Osteoblast (primary cell): ENCODE results near the gene ADCY7. TPM values are rescaled to one million over a fixed set of nuclear protein-coding genes. Genes with fewer than 3 reads are reported as not detected.
A peak's percentile ranks its signal among the peaks of the same experiment; 100 is the strongest.

Source experiments
- DNase-seq: peaks from one replicate; pipeline ENCODE4 v3.0.0; 2011; ENCODE audit warnings: low spot score, mixed read lengths; ENCODE audit not compliant: insufficient read length; ENCODE audit errors: missing footprints
- H2AFZ ChIP-seq: 2 replicates; pipeline ENCODE4 v1.6.0; 2011; ENCODE audit warnings: mild to moderate bottlenecking, low read length
- H3K27ac ChIP-seq: 2 replicates; pipeline ENCODE4 v1.5.1; 2011; ENCODE audit warnings: mild to moderate bottlenecking, low read depth, low read length, moderate library complexity
- H3K27me3 ChIP-seq: 2 replicates; pipeline ENCODE4 v1.6.0; 2012; ENCODE audit warnings: mild to moderate bottlenecking, control low read depth, inconsistent platforms, low read length, moderate library complexity; ENCODE audit not compliant: insufficient read depth
- H3K36me3 ChIP-seq: 2 replicates; pipeline ENCODE4 v1.5.1; 2011; ENCODE audit warnings: mild to moderate bottlenecking, low read length, control low read depth, moderate library complexity; ENCODE audit not compliant: insufficient read depth
- H3K4me1 ChIP-seq: 2 replicates; pipeline ENCODE4 v1.5.1; 2011; ENCODE audit warnings: mild to moderate bottlenecking, low read length, control low read depth, moderate library complexity; ENCODE audit not compliant: insufficient read depth
- H3K4me2 ChIP-seq: 2 replicates; pipeline ENCODE4 v1.6.0; 2011; ENCODE audit warnings: mild to moderate bottlenecking, low read length; ENCODE audit not compliant: insufficient read depth
- H3K4me3 ChIP-seq: fragments of 200-600 bp; sonication (generic); 3 replicates; pipeline ENCODE4 v1.5.1; 2012; ENCODE audit warnings: mild to moderate bottlenecking, low read length, inconsistent platforms; ENCODE audit not compliant: insufficient read depth
- H3K79me2 ChIP-seq: 2 replicates; pipeline ENCODE4 v1.6.0; 2012; ENCODE audit warnings: mild to moderate bottlenecking, low read length, control low read depth, inconsistent platforms; ENCODE audit not compliant: insufficient read depth
- H3K9me3 ChIP-seq: 2 replicates; pipeline ENCODE4 v1.5.1; 2011; ENCODE audit warnings: low read depth, low read length, control low read depth
- H4K20me1 ChIP-seq: 2 replicates; pipeline ENCODE4 v1.6.0; 2012; ENCODE audit warnings: mild to moderate bottlenecking, low read length, control low read depth; ENCODE audit not compliant: insufficient read depth
- total RNA-seq: library from RNA; depleted of rRNA; stranded (reverse); fragments of >200 nt; gene quantifications from 2 replicates; pipeline ENCODE4 v1.2.3, GENCODE V29; 2012
- TF ChIP-seq, protein P1 (sequence below): IDR thresholded peaks from 2 replicates; pipeline ENCODE4 v1.5.1; 2011; ENCODE audit warnings: mild to moderate bottlenecking, low read depth, low read length, moderate library complexity; ENCODE audit errors: extremely low read depth

Gene ADCY7
- total RNA-seq, 1 donor, result 51.0 TPM

DNA sequence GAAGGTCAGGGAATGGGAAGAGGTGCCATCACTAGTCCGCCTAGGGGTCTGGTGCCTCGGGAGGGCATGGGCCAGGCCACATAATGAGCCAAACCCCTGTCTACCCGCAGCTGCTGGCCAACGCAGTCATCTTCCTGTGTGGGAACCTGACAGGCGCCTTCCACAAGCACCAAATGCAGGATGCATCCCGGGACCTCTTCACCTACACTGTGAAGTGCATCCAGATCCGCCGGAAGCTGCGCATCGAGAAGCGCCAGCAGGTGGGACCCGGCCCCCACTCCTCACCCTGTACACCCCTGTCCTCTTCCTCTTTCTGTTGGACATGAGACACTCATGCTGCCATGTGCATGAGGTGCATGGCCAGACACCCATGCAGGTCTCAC is 26.2 kb downstream of the ADCY7 start:
- H4K20me1 ChIP-seq, result peaks cover 16% of the 10 kb centered on the region
- H3K27me3 ChIP-seq, result no peaks in the 10 kb centered on the region
- no peak overlapping the region for H3K4me2 ChIP-seq
- H3K27ac ChIP-seq, result no peak overlapping the region
- H3K9me3 ChIP-seq, result no peaks in the 10 kb centered on the region
- TF ChIP-seq, protein P1, sequence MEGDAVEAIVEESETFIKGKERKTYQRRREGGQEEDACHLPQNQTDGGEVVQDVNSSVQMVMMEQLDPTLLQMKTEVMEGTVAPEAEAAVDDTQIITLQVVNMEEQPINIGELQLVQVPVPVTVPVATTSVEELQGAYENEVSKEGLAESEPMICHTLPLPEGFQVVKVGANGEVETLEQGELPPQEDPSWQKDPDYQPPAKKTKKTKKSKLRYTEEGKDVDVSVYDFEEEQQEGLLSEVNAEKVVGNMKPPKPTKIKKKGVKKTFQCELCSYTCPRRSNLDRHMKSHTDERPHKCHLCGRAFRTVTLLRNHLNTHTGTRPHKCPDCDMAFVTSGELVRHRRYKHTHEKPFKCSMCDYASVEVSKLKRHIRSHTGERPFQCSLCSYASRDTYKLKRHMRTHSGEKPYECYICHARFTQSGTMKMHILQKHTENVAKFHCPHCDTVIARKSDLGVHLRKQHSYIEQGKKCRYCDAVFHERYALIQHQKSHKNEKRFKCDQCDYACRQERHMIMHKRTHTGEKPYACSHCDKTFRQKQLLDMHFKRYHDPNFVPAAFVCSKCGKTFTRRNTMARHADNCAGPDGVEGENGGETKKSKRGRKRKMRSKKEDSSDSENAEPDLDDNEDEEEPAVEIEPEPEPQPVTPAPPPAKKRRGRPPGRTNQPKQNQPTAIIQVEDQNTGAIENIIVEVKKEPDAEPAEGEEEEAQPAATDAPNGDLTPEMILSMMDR, result no peak
- no peak overlapping the region for H2AFZ ChIP-seq
- no peak overlapping the region for H3K4me3 ChIP-seq
- H3K4me1 ChIP-seq, result no peaks in the 10 kb centered on the region
- DNase-seq, result no peak
- H3K36me3 ChIP-seq, result peaks cover 35% of the 10 kb centered on the region
- H3K79me2 ChIP-seq, result peaks cover 10% of the 10 kb centered on the region

DNA sequence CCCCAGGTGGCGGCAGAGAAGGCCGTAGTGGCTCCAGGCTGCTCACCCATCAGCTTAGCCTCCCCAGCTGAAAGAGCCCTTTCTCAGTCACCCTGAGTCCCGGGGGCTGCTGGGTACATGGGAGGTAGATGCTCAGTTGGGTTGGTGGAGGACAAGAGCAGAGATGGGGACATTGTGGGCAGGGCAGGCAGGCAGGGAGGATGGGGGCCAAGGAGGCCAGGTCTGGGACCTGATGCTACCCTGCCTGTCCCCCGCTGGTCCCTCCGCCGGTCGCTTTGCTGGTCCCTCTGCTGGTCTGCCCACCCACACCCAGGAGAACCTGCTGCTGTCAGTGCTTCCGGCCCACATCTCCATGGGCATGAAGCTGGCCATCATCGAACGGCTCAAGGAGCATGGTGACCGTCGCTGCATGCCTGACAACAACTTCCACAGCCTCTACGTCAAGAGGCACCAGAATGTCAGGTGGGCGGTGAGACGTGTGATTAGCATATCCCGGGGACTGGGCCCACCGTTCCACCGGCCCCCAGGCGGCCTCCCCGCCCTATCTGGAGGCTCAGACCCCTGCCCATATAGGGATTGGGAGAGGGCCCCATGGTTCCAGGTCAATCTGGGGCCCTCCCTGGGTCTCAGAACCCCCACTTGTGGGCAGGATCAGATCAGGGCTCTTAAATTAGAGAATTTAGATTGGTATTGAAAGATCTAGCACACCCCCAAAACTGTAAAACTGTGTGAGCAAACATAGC is 26.9 kb downstream of the ADCY7 start:
- Histone ChIP-seq H2AFZ (no peak overlapping the region), H3K4me1 (no peaks in the 10 kb centered on the region), H3K27me3 (no peaks in the 10 kb centered on the region), H3K9me3 (no peaks in the 10 kb centered on the region), H3K4me3 (no peak overlapping the region), H3K27ac (no peak overlapping the region), H3K36me3 (peaks cover 35% of the 10 kb centered on the region), H3K79me2 (peaks cover 4% of the 10 kb centered on the region), H4K20me1 (peaks cover 11% of the 10 kb centered on the region), H3K4me2 (no peak overlapping the region)
- DNase-seq, result peak; percentile 42
- TF ChIP-seq, protein P1, result no peak

DNA sequence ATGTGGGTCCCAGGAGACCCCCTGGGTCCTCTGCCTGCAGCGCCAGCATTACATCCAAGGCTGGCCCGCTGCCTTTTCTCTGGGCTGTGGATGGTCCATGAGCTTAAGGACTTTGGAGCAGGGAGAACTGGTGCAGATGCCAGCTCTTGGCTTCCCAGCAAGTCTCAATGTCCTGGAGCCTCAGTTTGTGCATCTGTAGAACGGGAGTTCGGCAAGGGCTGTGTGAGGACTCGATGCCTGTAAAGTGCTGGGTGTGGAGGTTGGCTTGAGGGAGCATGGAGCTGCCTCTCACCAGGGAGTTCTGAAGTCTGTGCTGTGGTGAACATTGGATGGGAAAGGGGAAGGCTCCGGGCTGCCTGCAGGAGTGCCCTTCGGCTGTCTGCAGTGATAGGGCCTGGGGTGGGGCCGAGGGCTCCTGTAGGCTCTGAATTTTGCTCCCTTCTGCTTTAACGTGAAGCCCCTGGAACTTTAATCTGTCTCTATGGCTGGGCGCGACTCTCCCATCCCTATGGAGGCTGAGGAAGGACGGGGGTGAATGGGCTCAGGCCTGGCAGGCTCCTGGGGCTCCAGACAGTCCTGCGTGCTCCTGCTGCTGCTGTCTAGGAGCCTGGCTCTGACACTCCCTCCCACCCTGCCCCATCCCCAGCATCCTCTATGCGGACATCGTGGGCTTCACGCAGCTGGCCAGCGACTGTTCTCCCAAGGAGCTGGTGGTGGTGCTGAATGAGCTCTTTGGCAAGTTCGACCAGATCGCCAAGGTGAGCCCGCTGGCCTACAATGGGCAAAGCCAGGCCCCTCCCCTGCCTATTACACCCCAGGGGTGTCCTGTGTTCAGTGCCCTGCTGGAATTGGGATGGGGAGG is 27.9 kb downstream of the ADCY7 start:
- Histone ChIP-seq H2AFZ (no peak overlapping the region), H3K4me1 (no peaks in the 10 kb centered on the region), H3K27me3 (no peaks in the 10 kb centered on the region), H3K4me3 (no peak overlapping the region), H4K20me1 (peaks cover 11% of the 10 kb centered on the region), H3K27ac (no peak overlapping the region), H3K79me2 (peaks cover 3% of the 10 kb centered on the region), H3K9me3 (no peaks in the 10 kb centered on the region), H3K4me2 (no peak overlapping the region), H3K36me3 (peaks cover 40% of the 10 kb centered on the region)
- DNase-seq, result peak; percentile 87
- TF ChIP-seq, protein P1, result no peak

DNA sequence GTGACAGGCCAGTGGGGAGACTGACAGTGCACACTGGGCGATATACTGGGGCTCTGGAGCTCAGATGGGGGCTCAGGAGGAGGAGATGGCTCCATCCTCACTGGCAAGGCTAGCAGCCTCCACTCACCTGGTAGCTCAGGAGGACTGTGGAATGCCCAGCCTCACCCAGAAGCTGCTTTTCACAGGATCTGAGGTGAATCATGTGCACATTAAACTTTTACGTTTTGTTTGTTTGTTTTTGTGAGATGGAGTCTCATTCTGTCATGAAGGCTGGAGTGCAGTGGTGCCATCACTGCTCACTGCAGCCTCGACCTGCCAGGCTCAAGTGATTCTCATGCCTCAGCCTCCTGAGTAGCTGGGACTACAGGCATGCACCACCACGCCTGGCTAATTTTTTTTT is 28.6 kb downstream of the ADCY7 start:
- H3K27ac ChIP-seq, result no peak overlapping the region
- H3K9me3 ChIP-seq, result no peaks in the 10 kb centered on the region
- DNase-seq, result no peak
- no peak overlapping the region for H3K4me2 ChIP-seq
- H3K79me2 ChIP-seq, result peaks cover 3% of the 10 kb centered on the region
- no peak overlapping the region for H3K4me3 ChIP-seq
- H3K36me3 ChIP-seq, result peaks cover 44% of the 10 kb centered on the region
- H3K4me1 ChIP-seq, result no peaks in the 10 kb centered on the region
- no peaks in the 10 kb centered on the region for H3K27me3 ChIP-seq
- no peak overlapping the region for H2AFZ ChIP-seq
- TF ChIP-seq, protein P1, result no peak
- H4K20me1 ChIP-seq, result peaks cover 10% of the 10 kb centered on the region
